Activated CD4-positive, alpha-beta T cell treated with anti-CD3 and anti-CD28 coated beads, Interleukin-10, Interleukin-2, amounts not matched to agents 100 ng/mL and 50 ng/mL, durations not matched to agents 16 hours and 8 hours (primary cell): ENCODE measurements around the gene TEDDM1.
"Not testable (repeated sequence)": the region's sequence is repeated elsewhere in the genome, so short reads cannot be mapped to it uniquely, and the experiment has no call there.

Source experiments
- DNase-seq: peaks from one replicate; pipeline ENCODE4 v3.0.0-alpha.2; 2020

The TEDDM1 gene

DNA sequence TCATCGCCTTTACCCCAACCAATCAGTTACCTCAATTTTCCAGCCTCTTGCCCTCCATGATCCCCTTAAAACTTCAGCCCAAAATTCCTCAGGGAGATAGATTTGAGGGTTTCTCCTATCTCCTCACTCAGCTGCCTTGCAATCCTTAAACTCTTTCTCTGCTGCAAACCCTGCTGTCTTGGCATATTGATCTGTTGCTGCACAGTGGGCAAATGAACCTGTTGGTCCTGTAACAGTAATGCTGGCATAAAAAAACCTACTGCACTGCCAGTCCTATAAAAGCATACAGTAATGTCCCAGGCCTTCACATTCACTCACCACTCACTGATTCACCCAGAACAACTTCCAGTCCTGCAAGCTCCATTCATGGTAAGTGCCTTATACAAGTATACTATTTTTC is 5.1 kb upstream of the TEDDM1 start:
- no peak for DNase-seq

GRCh38 chr1:182404781-182405180 is 4.3 kb upstream of the TEDDM1 start:
- no peak for DNase-seq

- no peak for DNase-seq
Observed at GRCh38 chr1:182397653-182398393, 2.6 kb downstream of the TEDDM1 start.

GRCh38 chr1:182395906-182396305 is 4.6 kb downstream of the TEDDM1 start:
- DNase-seq, result no peak

DNA sequence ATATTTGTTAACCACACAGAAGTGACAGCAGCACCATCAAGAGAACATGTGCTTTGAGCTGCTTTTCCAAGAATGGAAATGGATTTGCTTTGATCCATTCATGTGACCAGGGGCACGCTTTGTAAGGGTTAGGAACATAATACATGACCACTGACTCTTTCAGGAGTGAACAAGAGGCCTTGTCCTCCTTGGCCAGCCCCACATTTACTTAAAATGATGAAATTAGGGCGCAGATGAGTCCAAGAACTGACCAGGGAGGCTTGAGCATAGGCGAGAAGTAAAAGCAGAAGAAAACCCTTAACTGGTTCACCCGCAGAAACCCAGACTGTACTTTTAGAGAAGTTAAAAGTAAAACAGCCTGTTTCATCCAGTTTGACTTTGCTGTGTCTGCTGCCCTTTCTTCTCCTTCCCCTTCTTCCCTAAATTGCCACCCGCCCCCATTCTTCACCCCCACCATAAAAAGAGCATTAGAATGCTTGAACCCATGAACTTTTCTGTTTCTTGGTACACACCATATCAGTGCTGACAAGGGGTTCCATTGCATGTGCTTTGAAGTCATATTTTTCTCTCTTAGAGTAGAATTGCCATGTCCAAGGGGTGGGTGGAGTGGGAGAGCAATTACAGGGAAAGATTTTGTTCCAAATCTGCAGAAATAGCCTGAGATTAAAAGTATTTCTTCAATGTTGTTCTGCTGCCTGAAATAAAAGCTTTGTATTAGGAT is 6.3 kb downstream of the TEDDM1 start:
- DNase-seq, result no peak

GRCh38 chr1:182392050-182393028 is 8.1 kb downstream of the TEDDM1 start:
- DNase-seq, result peak; percentile 14

GRCh38 chr1:182391362-182392049 is 9.0 kb downstream of the TEDDM1 start, which contains the start of gene GLUL:
Gene GLUL, minus strand, starts transcription at chr1:182391790. Its CDS starts 3,053 bp downstream, at chr1:182388737.
- DNase-seq, result peak; percentile 87

DNA sequence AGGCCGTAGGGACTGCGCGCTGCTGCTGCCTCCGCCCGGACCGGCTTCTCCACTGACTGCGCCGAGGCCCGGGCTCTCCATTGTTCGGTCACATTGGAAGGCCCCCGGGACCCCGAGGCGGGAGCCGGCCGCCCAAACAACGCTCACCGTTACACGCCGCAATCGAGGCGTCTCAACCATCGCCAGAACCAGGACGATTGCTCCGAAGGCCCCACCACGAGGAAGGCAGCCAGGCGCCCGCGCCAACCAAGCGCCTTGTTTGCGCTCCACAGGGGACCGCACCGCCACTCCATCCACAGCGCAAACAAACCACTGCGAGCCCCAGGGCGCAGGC is 9.5 kb downstream of the TEDDM1 start:
- no peak for DNase-seq

DNA sequence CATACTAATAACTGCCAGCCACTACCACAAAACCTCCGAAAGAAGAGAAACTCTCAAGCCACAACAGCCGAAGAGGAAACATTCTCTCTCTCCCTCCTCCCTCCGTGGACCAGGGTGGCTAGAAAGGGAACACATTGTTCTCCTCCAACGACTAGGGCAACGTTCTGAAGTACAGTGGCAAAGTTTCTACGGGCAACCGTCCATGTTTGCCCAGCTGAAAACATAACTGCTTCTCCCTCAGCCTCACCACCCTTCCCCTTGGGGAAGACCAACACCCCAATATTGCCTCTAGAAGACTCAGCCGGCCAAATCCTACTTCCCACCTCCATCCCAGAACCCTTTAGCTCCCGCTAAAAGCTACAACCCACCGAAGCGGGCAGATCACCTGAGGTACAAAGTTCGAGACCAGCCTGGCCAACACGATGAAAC is 10.8 kb downstream of the TEDDM1 start:
- DNase-seq, result peak; percentile 56

DNA sequence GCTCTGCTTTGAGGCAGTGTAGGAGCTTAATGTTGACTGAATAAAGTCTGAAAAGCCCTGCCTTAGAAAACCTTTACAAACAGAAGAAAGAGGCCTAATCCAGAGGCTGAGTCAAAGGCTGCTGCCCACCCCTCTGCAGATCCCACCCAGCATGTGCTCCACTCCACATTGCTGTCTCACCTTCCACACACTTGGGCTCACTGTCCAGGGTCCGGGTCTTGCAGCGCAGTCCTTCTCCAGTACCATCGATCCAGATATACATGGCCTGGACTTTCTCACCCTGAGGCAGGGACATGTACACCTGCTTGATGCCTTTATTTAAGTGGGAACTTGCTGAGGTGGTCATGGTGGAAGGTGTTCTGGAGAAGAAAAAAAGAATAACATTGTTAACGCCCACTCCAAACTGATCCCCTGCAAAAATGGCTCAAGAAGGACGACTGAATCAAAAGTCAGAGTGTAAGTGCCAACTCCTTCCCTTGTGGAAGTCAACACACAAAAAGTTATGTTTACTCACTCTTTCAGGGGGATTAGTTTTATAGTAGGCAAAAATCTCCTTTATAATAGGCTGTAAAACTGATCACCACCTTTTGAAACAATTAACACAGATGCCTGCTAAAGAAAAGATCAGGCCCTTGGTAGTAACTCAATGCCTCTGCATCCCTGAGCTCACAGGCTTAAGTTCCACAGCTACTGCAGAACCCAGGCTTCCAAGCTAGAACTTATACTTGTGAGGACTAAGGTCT is 11.9 kb downstream of the TEDDM1 start:
- no peak for DNase-seq

DNA sequence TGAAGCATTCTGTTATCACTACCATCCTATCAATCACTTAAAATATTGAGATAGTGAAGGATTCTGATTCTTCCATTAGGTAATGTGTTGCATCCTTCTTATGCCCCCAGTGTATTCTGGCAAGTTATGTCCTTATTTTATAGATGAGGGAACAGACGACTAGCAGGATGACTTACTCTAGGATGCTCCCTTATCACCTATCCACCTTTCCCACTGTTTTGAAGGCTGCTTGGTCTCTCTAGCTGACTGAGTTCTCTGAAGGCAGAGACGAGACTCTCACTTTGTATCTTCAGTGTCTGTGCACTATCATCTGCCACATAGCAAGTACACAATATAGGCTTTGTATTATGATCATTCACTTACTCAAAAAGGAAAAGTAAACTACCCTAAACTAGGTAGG is 12.9 kb downstream of the TEDDM1 start:
- DNase-seq, result no peak

DNA sequence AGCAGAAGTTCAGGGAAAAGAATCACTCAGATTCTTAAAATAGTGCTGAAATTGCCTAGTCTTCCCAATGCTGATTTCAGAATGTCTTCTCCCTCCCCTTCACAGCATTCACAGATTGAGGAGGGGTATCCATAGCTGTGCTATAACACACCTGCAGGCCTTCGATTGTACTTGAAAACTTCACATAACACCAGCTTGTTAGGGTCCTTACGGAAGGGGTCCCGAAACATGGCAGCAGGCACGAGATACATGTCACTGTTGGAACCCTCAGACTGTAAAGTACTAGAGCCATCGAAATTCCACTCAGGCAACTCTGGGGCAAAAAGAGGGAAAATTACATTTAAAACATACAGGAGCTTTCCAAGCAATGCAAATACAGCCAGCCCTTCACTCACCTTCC is 13.5 kb downstream of the TEDDM1 start:
- DNase-seq, result no peak

DNA sequence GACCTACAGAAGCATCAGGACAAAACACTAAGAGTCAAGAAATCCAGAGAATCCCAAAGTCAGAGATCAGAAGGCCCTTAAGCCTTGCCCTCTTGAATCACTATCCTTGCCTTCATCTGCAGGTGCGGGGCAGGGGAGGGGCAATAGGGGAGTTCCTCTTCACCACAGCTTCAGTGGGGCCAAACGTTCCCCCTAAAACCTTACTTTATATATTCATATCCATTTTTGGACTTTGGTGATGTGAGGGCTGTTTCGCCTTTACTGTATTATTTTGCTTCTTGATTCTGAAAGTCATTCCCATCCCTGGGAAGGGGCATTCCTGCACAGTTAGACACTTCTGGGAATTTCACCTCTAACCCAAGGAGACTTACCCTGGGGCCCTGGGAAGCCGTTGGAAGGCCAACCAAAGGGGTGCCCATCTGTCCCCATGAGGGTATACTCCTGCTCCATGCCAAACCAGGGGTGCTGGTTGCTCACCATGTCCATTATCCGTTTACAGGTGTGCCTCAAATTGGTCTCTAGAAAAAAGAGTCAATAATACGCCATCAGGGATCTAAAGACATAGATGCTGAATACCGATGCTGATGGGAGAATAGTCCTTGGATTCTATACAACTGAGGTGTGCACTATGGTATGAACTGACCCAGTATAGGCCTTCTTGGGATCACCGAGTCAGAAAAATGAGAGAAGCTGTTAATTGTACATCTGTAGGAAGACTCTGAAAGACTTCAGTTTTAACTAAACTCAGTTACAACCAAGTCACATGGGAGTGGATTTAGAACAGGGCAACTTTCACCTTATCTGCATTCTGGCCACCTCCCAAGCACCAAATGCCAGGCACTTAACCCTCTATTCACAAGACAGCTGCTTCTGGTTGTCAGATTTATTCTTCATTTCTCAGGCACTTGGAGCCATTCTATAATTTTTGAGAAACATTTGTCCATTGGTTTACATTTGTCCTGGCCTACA is 14.3 kb downstream of the TEDDM1 start:
- DNase-seq, result no peak

DNA sequence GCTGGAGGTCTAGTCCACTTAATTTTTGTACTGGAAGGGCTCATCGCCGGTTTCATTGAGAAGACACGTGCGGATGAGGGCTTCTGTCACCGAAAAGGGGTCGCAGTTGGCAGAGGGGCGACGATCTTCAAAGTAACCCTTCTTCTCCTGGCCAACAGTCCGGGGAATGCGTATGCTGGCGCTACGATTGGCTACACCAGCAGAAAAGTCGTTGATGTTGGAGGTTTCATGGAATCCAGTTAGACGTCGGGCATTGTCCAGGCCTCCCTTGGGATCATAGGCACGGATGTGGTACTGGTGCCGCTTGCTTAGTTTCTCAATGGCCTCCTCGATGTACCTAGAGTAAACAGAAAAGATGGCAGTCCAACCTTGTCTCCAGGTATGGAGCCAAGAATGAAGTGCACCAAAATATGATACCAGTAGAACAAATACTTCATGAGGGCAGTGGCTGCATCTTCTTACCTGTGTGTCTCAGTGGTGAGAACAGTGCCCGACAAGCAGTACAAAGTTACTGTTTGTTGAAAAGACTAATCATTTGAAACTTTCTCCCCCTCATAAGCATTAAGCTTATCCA is 16.0 kb downstream of the TEDDM1 start:
- DNase-seq, result no peak

- no peak for DNase-seq
Observed at GRCh38 chr1:182383934-182384333, 16.5 kb downstream of the TEDDM1 start.

- no peak for DNase-seq
Observed at GRCh38 chr1:182383037-182383661, 17.3 kb downstream of the TEDDM1 start.

- DNase-seq, result no peak
Observed at GRCh38 chr1:182381962-182382819, 18.3 kb downstream of the TEDDM1 start.

DNA sequence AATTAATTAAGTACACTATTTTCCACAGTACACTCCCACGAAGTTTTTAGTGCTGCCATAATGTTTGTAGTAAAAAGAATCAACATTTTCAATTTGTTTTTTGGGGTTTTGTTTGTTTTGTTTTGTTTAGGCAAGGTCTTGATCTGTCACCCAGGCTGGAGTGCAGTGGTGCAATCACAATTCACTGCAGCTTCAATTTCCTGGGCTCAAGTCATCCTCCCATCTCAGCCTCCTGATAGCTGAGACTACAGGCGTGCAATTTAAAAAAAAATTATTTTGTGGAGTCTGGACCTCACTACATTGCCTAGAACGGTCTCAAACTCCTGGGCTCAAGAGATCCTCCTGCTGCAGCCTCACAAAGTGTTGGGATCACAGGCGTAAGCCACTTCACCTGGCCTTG is 20.3 kb downstream of the TEDDM1 start:
- DNase-seq, result no peak

DNA sequence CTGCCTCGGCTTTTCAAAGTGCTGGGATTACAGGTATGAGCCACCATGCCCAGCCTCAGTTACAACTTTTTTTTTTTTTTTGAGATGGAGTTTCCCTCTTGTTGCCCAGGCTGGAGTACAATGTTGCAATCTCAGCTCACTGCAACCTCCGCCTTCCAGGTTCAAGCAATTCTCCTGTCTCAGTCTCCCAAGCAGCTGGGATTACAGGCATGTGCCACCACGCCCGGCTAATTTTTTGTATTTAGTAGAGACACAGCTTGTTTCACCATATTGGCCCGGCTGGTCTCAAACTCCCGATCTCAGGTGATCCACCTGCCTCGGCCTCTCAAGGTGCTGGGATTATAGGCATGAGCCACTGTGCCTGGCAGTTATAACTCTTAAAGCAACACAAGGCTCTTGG is 20.7 kb downstream of the TEDDM1 start:
- not testable (repeated sequence) for DNase-seq
